Mucosa of stomach (tissue), 1 donor: ENCODE data around the gene BLOC1S1.

Experiments
- H3K27me3 ChIP-seq: one replicate; pipeline ENCODE4 v1.7.0; 2013; ENCODE audit warnings: mild to moderate bottlenecking, low read length; ENCODE audit not compliant: control insufficient read depth, insufficient read depth
- H3K36me3 ChIP-seq: one replicate; pipeline ENCODE4 v1.7.0; 2013; ENCODE audit warnings: low read length; ENCODE audit not compliant: control insufficient read depth, insufficient read depth
- H3K4me1 ChIP-seq: one replicate; pipeline ENCODE4 v1.7.0; 2013; ENCODE audit warnings: mild to moderate bottlenecking, low read length; ENCODE audit not compliant: control insufficient read depth, insufficient read depth
- H3K4me3 ChIP-seq: one replicate; pipeline ENCODE4 v1.7.0; 2013; ENCODE audit warnings: low read length
- H3K9ac ChIP-seq: one replicate; pipeline ENCODE4 v1.7.0; 2013; ENCODE audit warnings: mild to moderate bottlenecking, low read length, moderate library complexity
- H3K9me3 ChIP-seq: one replicate; pipeline ENCODE4 v1.7.0; 2013; ENCODE audit warnings: mild to moderate bottlenecking, low read length, moderate library complexity; ENCODE audit not compliant: control insufficient read depth
- donor health status: Pancreatic carcinoma.

Gene BLOC1S1

GRCh38 chr12:55696796-55697462, 18.9 kb upstream of the BLOC1S1 start:
- H3K36me3 ChIP-seq: no peaks in the 10 kb centered on the region
- no peaks in the 10 kb centered on the region for H3K9me3 ChIP-seq
- no peaks in the 10 kb centered on the region for H3K4me1 ChIP-seq
- no peak overlapping the region for H3K9ac ChIP-seq
- H3K4me3 ChIP-seq: no peak overlapping the region
- H3K27me3 ChIP-seq: no peaks in the 10 kb centered on the region

- Histone ChIP-seq H3K36me3 (no peaks in the 10 kb centered on the region), H3K27me3 (no peaks in the 10 kb centered on the region), H3K9ac (no peak overlapping the region), H3K9me3 (no peaks in the 10 kb centered on the region), H3K4me1 (no peaks in the 10 kb centered on the region), H3K4me3 (no peak overlapping the region)
Measured at GRCh38 chr12:55697686-55698085, 18.2 kb upstream of the BLOC1S1 start.

GRCh38 chr12:55698241-55698955, 17.4 kb upstream of the BLOC1S1 start:
- Histone ChIP-seq H3K9me3 (no peaks in the 10 kb centered on the region), H3K36me3 (no peaks in the 10 kb centered on the region), H3K9ac (no peak overlapping the region)

GRCh38 chr12:55698965-55699364, 16.9 kb upstream of the BLOC1S1 start:
- no peak overlapping the region for H3K4me3 ChIP-seq
- no peaks in the 10 kb centered on the region for H3K36me3 ChIP-seq
- no peak overlapping the region for H3K9ac ChIP-seq
- no peaks in the 10 kb centered on the region for H3K9me3 ChIP-seq
- H3K4me1 ChIP-seq: no peaks in the 10 kb centered on the region
- peaks cover 6% of the 10 kb centered on the region for H3K27me3 ChIP-seq

More at GRCh38 chr12:55698241-55698955, 17.4 kb upstream of the BLOC1S1 start:
- peaks cover 3% of the 10 kb centered on the region for H3K27me3 ChIP-seq
- H3K4me3 ChIP-seq: no peak overlapping the region
- no peaks in the 10 kb centered on the region for H3K4me1 ChIP-seq

GRCh38 chr12:55699471-55700055, 16.3 kb upstream of the BLOC1S1 start:
- Histone ChIP-seq H3K36me3 (no peaks in the 10 kb centered on the region), H3K27me3 (peaks cover 6% of the 10 kb centered on the region), H3K9ac (no peak overlapping the region), H3K4me3 (no peak overlapping the region), H3K4me1 (no peaks in the 10 kb centered on the region), H3K9me3 (no peaks in the 10 kb centered on the region)

GRCh38 chr12:55700255-55701018, 15.4 kb upstream of the BLOC1S1 start:
- no peaks in the 10 kb centered on the region for H3K9me3 ChIP-seq
- H3K36me3 ChIP-seq: no peaks in the 10 kb centered on the region
- H3K4me3 ChIP-seq: no peak overlapping the region
- no peak overlapping the region for H3K9ac ChIP-seq
- no peaks in the 10 kb centered on the region for H3K4me1 ChIP-seq
- H3K27me3 ChIP-seq: peaks cover 6% of the 10 kb centered on the region

GRCh38 chr12:55702861-55703260, 13.0 kb upstream of the BLOC1S1 start:
- Histone ChIP-seq H3K36me3 (no peaks in the 10 kb centered on the region), H3K27me3 (peaks cover 19% of the 10 kb centered on the region), H3K9me3 (no peaks in the 10 kb centered on the region), H3K9ac (no peak overlapping the region), H3K4me1 (peaks cover 6% of the 10 kb centered on the region), H3K4me3 (no peak overlapping the region)

GRCh38 chr12:55703288-55703687, 12.6 kb upstream of the BLOC1S1 start:
- no peak overlapping the region for H3K9ac ChIP-seq
- no peak overlapping the region for H3K4me3 ChIP-seq
- no peaks in the 10 kb centered on the region for H3K9me3 ChIP-seq
- H3K27me3 ChIP-seq: peaks cover 23% of the 10 kb centered on the region
- H3K36me3 ChIP-seq: no peaks in the 10 kb centered on the region
- peaks cover 6% of the 10 kb centered on the region for H3K4me1 ChIP-seq

- Histone ChIP-seq H3K9me3 (no peaks in the 10 kb centered on the region), H3K9ac (no peak overlapping the region), H3K27me3 (peaks cover 28% of the 10 kb centered on the region), H3K4me3 (no peak overlapping the region), H3K36me3 (no peaks in the 10 kb centered on the region), H3K4me1 (peaks cover 6% of the 10 kb centered on the region)
Measured at GRCh38 chr12:55703901-55704761, 11.7 kb upstream of the BLOC1S1 start.

- Histone ChIP-seq H3K27me3 (peaks cover 33% of the 10 kb centered on the region), H3K9me3 (no peaks in the 10 kb centered on the region), H3K4me1 (peaks cover 6% of the 10 kb centered on the region), H3K36me3 (no peaks in the 10 kb centered on the region), H3K9ac (no peak overlapping the region), H3K4me3 (no peak overlapping the region)
Measured at GRCh38 chr12:55704824-55705718, 10.8 kb upstream of the BLOC1S1 start.
